Skeletal muscle satellite cell (primary cell): Measurements from ENCODE around the gene PTPRG.

ENCODE experiments used
- H3K27me3 ChIP-seq: 2 replicates; pipeline ENCODE4 v1.7.0; 2013; ENCODE audit warnings: low read length; ENCODE audit not compliant: control insufficient read depth, insufficient read depth
- H3K36me3 ChIP-seq: 2 replicates; pipeline ENCODE4 v1.7.0; 2013; ENCODE audit warnings: mild to moderate bottlenecking, control low read depth, low read length; ENCODE audit not compliant: insufficient read depth
- H3K4me1 ChIP-seq: 2 replicates; pipeline ENCODE4 v1.7.0; 2013; ENCODE audit warnings: low read length; ENCODE audit not compliant: control insufficient read depth, insufficient read depth
- H3K4me2 ChIP-seq: 2 replicates; pipeline ENCODE4 v1.7.0; 2013; ENCODE audit warnings: mild to moderate bottlenecking, low read length
- H3K4me3 ChIP-seq: 2 replicates; pipeline ENCODE4 v1.7.0; 2013; ENCODE audit warnings: low read length
- H3K9ac ChIP-seq: 2 replicates; pipeline ENCODE4 v1.7.0; 2013; ENCODE audit warnings: mild to moderate bottlenecking, low read depth, low read length, moderate library complexity
- H3K9me3 ChIP-seq: replicated peaks from 2 replicates; pipeline ENCODE4 v1.7.0; 2013; ENCODE audit warnings: mild to moderate bottlenecking, control low read depth, low read length

PTPRG gene

GRCh38 chr3:62233065-62233464 lies 671.7 kb downstream of the PTPRG start:
- no peak overlapping the region for H3K9ac ChIP-seq
- H3K4me1 ChIP-seq, result no peaks in the 10 kb centered on the region
- H3K9me3 ChIP-seq, result no peaks in the 10 kb centered on the region
- H3K4me3 ChIP-seq, result no peak overlapping the region
- no peaks in the 10 kb centered on the region for H3K36me3 ChIP-seq
- H3K4me2 ChIP-seq, result no peak overlapping the region
- no peaks in the 10 kb centered on the region for H3K27me3 ChIP-seq

- Histone ChIP-seq H3K4me1 (no peaks in the 10 kb centered on the region), H3K9ac (no peak overlapping the region), H3K4me3 (no peak overlapping the region), H3K27me3 (no peaks in the 10 kb centered on the region), H3K4me2 (no peak overlapping the region), H3K9me3 (no peaks in the 10 kb centered on the region), H3K36me3 (no peaks in the 10 kb centered on the region)
Measured at GRCh38 chr3:62236016-62236415, 674.6 kb downstream of the PTPRG start.

GRCh38 chr3:62237286-62237948 lies 676.0 kb downstream of the PTPRG start:
- no peak overlapping the region for H3K4me3 ChIP-seq
- H3K9ac ChIP-seq, result no peak overlapping the region
- H3K27me3 ChIP-seq, result no peaks in the 10 kb centered on the region
- no peaks in the 10 kb centered on the region for H3K4me1 ChIP-seq
- H3K4me2 ChIP-seq, result no peak overlapping the region
- H3K36me3 ChIP-seq, result no peaks in the 10 kb centered on the region
- H3K9me3 ChIP-seq, result no peaks in the 10 kb centered on the region

GRCh38 chr3:62238003-62238402 lies 676.6 kb downstream of the PTPRG start:
- no peak overlapping the region for H3K4me2 ChIP-seq
- no peak overlapping the region for H3K4me3 ChIP-seq
- H3K27me3 ChIP-seq, result no peaks in the 10 kb centered on the region
- H3K36me3 ChIP-seq, result no peaks in the 10 kb centered on the region
- no peak overlapping the region for H3K9ac ChIP-seq
- no peaks in the 10 kb centered on the region for H3K9me3 ChIP-seq
- H3K4me1 ChIP-seq, result no peaks in the 10 kb centered on the region

- Histone ChIP-seq H3K36me3 (no peaks in the 10 kb centered on the region), H3K4me3 (no peak overlapping the region), H3K9ac (no peak overlapping the region), H3K4me1 (no peaks in the 10 kb centered on the region), H3K9me3 (no peaks in the 10 kb centered on the region), H3K4me2 (no peak overlapping the region), H3K27me3 (no peaks in the 10 kb centered on the region)
Measured at GRCh38 chr3:62238431-62238830, 677.1 kb downstream of the PTPRG start.

GRCh38 chr3:62241279-62241678 lies 679.9 kb downstream of the PTPRG start:
- Histone ChIP-seq H3K27me3 (no peaks in the 10 kb centered on the region), H3K4me3 (no peak overlapping the region), H3K4me2 (no peak overlapping the region), H3K36me3 (no peaks in the 10 kb centered on the region), H3K9me3 (no peaks in the 10 kb centered on the region), H3K9ac (no peak overlapping the region), H3K4me1 (no peaks in the 10 kb centered on the region)

GRCh38 chr3:62242831-62243509 lies 681.6 kb downstream of the PTPRG start:
- H3K4me3 ChIP-seq, result no peak overlapping the region
- H3K36me3 ChIP-seq, result no peaks in the 10 kb centered on the region
- H3K9ac ChIP-seq, result no peak overlapping the region
- H3K4me1 ChIP-seq, result no peaks in the 10 kb centered on the region
- H3K4me2 ChIP-seq, result no peak overlapping the region
- no peaks in the 10 kb centered on the region for H3K9me3 ChIP-seq
- no peaks in the 10 kb centered on the region for H3K27me3 ChIP-seq

GRCh38 chr3:62246094-62246493 lies 684.7 kb downstream of the PTPRG start:
- Histone ChIP-seq H3K4me2 (no peak overlapping the region), H3K27me3 (no peaks in the 10 kb centered on the region), H3K36me3 (no peaks in the 10 kb centered on the region), H3K9ac (no peak overlapping the region), H3K4me3 (no peak overlapping the region), H3K9me3 (no peaks in the 10 kb centered on the region), H3K4me1 (no peaks in the 10 kb centered on the region)

- no peaks in the 10 kb centered on the region for H3K36me3 ChIP-seq
- H3K4me2 ChIP-seq, result no peak overlapping the region
- H3K27me3 ChIP-seq, result no peaks in the 10 kb centered on the region
- H3K4me3 ChIP-seq, result no peak overlapping the region
- no peaks in the 10 kb centered on the region for H3K4me1 ChIP-seq
- H3K9me3 ChIP-seq, result no peaks in the 10 kb centered on the region
- no peak overlapping the region for H3K9ac ChIP-seq
Measured at GRCh38 chr3:62246985-62247384, 685.6 kb downstream of the PTPRG start.

- no peak overlapping the region for H3K4me2 ChIP-seq
- H3K36me3 ChIP-seq, result no peaks in the 10 kb centered on the region
- no peak overlapping the region for H3K4me3 ChIP-seq
- no peaks in the 10 kb centered on the region for H3K4me1 ChIP-seq
- H3K9ac ChIP-seq, result no peak overlapping the region
- no peaks in the 10 kb centered on the region for H3K27me3 ChIP-seq
- no peaks in the 10 kb centered on the region for H3K9me3 ChIP-seq
Measured at GRCh38 chr3:62248734-62249483, 687.5 kb downstream of the PTPRG start.

- no peaks in the 10 kb centered on the region for H3K27me3 ChIP-seq
- no peak overlapping the region for H3K9ac ChIP-seq
- H3K36me3 ChIP-seq, result no peaks in the 10 kb centered on the region
- no peaks in the 10 kb centered on the region for H3K9me3 ChIP-seq
- no peak overlapping the region for H3K4me3 ChIP-seq
- no peaks in the 10 kb centered on the region for H3K4me1 ChIP-seq
- no peak overlapping the region for H3K4me2 ChIP-seq
Measured at GRCh38 chr3:62249484-62249776, 688.1 kb downstream of the PTPRG start.
